ENCODE data around the gene PNPLA3.

DNA sequence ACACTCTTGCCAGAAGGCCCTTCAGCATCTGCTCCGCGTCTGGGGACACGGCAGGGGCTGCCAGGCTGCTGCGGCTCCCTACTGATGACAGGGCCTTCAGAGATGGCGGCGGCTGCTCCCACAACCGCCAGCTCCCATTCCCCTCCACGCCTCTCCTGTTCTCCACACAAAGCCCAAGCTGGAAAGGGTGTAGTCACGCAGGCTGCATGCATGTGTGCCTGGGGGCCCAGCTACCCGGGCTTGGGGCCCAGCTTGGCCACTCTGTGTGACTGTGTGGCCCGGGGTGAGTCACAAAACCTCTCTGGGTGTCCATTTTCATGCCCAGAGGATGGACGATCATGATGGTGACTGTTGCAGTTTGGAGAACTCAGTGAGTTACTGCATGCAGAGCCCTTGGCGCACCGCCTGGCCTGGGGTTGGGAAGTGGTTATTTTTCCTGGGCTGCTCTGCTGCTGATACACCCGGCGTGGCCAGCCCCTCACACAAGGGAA is 68.8 kb downstream of the PNPLA3 start:
- TF ChIP-seq, protein P1, sequence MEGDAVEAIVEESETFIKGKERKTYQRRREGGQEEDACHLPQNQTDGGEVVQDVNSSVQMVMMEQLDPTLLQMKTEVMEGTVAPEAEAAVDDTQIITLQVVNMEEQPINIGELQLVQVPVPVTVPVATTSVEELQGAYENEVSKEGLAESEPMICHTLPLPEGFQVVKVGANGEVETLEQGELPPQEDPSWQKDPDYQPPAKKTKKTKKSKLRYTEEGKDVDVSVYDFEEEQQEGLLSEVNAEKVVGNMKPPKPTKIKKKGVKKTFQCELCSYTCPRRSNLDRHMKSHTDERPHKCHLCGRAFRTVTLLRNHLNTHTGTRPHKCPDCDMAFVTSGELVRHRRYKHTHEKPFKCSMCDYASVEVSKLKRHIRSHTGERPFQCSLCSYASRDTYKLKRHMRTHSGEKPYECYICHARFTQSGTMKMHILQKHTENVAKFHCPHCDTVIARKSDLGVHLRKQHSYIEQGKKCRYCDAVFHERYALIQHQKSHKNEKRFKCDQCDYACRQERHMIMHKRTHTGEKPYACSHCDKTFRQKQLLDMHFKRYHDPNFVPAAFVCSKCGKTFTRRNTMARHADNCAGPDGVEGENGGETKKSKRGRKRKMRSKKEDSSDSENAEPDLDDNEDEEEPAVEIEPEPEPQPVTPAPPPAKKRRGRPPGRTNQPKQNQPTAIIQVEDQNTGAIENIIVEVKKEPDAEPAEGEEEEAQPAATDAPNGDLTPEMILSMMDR (conservative IDR thresholded peaks at IDR 0.05) = no peak
- no peak for TF ChIP-seq ZFX (IDR thresholded peaks at IDR 0.05)
